Measurements from ENCODE around the gene TIPARP. TPM values are rescaled to one million over a fixed set of nuclear protein-coding genes. Genes with fewer than 3 reads are reported as not detected.

TIPARP gene
- total RNA-seq, 2 experiments from 2014 or later = 10.0 to 13.4 TPM

GRCh38 chr3:156674911-156675829 is 780 bp downstream of the TIPARP start:
- H3K9me3 ChIP-seq (ENCODE audit: low read length) = no peaks in the 10 kb centered on the region
- H3K36me3 ChIP-seq (ENCODE audit: insufficient read depth, low read length) = peaks cover 30% of the 10 kb centered on the region
- no TSS peak for BruUV-seq (replicated peaks)
- CTCF ChIA-PET (ENCODE audit: unreplicated experiment) = interaction anchor here (1.1 kb wide), 2 partner anchors 407 to 413 kb away, joined by 3 to 5 read pairs; no protein-coding TSS in a partner anchor
- H4K20me1 ChIP-seq (ENCODE audit: insufficient read depth, low read length) = peaks cover 39% of the 10 kb centered on the region
- peak overlapping the region; percentile 96 for H3K4me3 ChIP-seq (ENCODE audit: low read depth, low read length, poor library complexity, severe bottlenecking)
- POLR2A ChIA-PET = interaction anchor here (0.6 to 2.7 kb wide), 19 partner anchors 10 to 500 kb away, joined by 3 to 16 read pairs (median 3); partner anchors contain the start of genes CCNL1 and SSR3
- peaks cover 47% of the 10 kb centered on the region for H3K79me2 ChIP-seq (ENCODE audit: insufficient read depth, low read depth, low read length)
- peaks cover 48% of the 10 kb centered on the region for H3K4me1 ChIP-seq (ENCODE audit: insufficient read depth, low read length, poor library complexity, severe bottlenecking)
- intact Hi-C loops (cut with micrococcal nuclease; ENCODE audit: unreplicated experiment) = loop anchor here (1.0 to 10.0 kb wide), 9 partner anchors 120 to 820 kb away; partner anchors contain the start of genes CCNL1, SLC33A1 and SSR3
- peak overlapping the region; percentile 65 for H2AFZ ChIP-seq (ENCODE audit: low read length)
- H3K9me2 ChIP-seq (ENCODE audit: insufficient read depth, low read length) = no peaks in the 10 kb centered on the region
- TF ChIP-seq, protein P1, sequence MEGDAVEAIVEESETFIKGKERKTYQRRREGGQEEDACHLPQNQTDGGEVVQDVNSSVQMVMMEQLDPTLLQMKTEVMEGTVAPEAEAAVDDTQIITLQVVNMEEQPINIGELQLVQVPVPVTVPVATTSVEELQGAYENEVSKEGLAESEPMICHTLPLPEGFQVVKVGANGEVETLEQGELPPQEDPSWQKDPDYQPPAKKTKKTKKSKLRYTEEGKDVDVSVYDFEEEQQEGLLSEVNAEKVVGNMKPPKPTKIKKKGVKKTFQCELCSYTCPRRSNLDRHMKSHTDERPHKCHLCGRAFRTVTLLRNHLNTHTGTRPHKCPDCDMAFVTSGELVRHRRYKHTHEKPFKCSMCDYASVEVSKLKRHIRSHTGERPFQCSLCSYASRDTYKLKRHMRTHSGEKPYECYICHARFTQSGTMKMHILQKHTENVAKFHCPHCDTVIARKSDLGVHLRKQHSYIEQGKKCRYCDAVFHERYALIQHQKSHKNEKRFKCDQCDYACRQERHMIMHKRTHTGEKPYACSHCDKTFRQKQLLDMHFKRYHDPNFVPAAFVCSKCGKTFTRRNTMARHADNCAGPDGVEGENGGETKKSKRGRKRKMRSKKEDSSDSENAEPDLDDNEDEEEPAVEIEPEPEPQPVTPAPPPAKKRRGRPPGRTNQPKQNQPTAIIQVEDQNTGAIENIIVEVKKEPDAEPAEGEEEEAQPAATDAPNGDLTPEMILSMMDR (conservative IDR thresholded peaks at IDR 0.05; ENCODE audit: low read length) = peak; percentile 75
- no peak for TF ChIP-seq EZH2phosphoT487 (IDR thresholded peaks at IDR 0.05; ENCODE audit: borderline replicate concordance, low read depth, low read length)
- H3K4me2 ChIP-seq (ENCODE audit: low read length) = peak overlapping the region; percentile 87
- DNase-seq (ENCODE audit: low spot score) = peak; percentile 66
- peak overlapping the region; percentile 77 for H3K27ac ChIP-seq (ENCODE audit: low read depth, low read length, poor library complexity, severe bottlenecking)

DNA sequence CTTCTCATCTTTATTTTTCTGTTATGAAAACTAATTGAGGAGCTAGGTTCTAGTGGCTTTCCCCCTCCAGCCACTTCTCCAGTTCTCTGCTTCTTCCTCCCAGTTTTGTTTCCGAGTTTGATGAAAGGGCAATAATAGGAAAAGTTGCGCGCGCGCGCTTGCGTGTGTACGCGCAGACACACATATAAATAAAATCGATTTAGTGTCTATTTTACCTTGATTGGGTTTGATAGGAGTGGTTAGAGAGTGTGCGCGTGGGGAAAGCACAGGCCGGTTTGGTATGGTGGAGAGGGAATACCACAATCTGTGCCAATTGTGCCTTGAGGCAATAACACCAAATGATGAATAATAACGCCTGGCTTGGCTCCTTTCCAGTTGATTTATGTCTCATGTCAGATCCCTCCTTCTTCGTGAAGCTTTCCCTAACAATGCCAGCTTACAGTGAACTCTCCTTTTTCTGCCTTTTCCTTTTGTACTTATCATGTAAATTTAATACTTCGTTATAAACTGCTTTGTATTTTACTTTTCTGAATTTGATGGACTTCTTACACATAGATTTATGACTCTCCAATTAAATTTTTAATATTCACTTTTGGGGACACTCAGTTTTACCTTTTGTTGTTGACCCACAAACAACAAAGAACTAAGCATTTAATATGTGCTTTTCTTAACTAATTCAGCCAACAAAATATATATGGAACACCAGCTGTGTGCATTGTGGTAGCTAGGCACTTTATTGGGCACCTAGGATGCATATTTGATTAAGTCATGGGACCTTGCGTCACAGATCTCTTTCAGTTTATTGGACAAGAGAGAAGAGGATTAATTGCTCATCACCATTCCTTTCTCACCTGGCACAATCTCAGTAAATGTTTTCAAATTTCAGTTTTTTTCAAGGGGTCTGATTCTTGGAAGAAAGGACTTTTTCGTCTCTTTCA is 1.7 kb downstream of the TIPARP start:
- Histone ChIP-seq H2AFZ (ENCODE audit: low read length) (peak overlapping the region; percentile 65; the same call in 1 of the 2 replicates), H3K36me3 (ENCODE audit: insufficient read depth, low read length) (peaks cover 40% of the 10 kb centered on the region), H4K20me1 (ENCODE audit: insufficient read depth, low read length) (peaks cover 48% of the 10 kb centered on the region), H3K79me2 (ENCODE audit: insufficient read depth, low read depth, low read length) (peaks cover 56% of the 10 kb centered on the region), H3K4me2 (ENCODE audit: low read length) (peak overlapping the region; percentile 87), H3K4me3 (ENCODE audit: low read depth, low read length, poor library complexity, severe bottlenecking) (peak overlapping the region; percentile 96), H3K9me2 (ENCODE audit: insufficient read depth, low read length) (no peaks in the 10 kb centered on the region), H3K9me3 (ENCODE audit: low read length) (no peaks in the 10 kb centered on the region), H3K27ac (ENCODE audit: low read depth, low read length, poor library complexity, severe bottlenecking) (no peak overlapping the region), H3K4me1 (ENCODE audit: insufficient read depth, low read length, poor library complexity, severe bottlenecking) (peaks cover 58% of the 10 kb centered on the region)
- intact Hi-C loops (cut with micrococcal nuclease; ENCODE audit: unreplicated experiment) = loop anchor here (2.0 to 10.0 kb wide), 3 partner anchors 413 to 821 kb away; partner anchors contain the start of gene SLC33A1
- TF ChIP-seq, protein P1 (conservative IDR thresholded peaks at IDR 0.05; ENCODE audit: low read length) = no peak; the same call in 1 of the 2 replicates
- TF ChIP-seq EZH2phosphoT487 (IDR thresholded peaks at IDR 0.05; ENCODE audit: borderline replicate concordance, low read depth, low read length) = no peak
- ChIA-PET CTCF (ENCODE audit: unreplicated experiment) (interaction anchor here (1.1 kb wide), 2 partner anchors 406 to 412 kb away, joined by 3 to 5 read pairs; no protein-coding TSS in a partner anchor), POLR2A (interaction anchor here (0.6 to 2.0 kb wide), 13 partner anchors 10 to 488 kb away, joined by 3 to 8 read pairs (median 3); partner anchors contain the start of genes CCNL1 and SSR3)
- peak; percentile 24 for DNase-seq (ENCODE audit: low spot score)
- TSS peak; percentile 35 for BruUV-seq (replicated peaks)

All from OCI-LY7 (cell line).